ENCODE results near the gene RHBDF1. TPM values are rescaled to one million over a fixed set of nuclear protein-coding genes. Genes with fewer than 3 reads are reported as not detected.

RHBDF1 gene
- total RNA-seq, 1 experiment from 2014 or later = 26.3 TPM

GRCh38 chr16:101586-101985 is 29.2 kb upstream of the RHBDF1 start:
- Histone ChIP-seq H3K27ac (ENCODE audit: low read length) (no peak overlapping the region), H3K79me2 (ENCODE audit: low read length) (no peaks in the 10 kb centered on the region), H4K20me1 (ENCODE audit: low read length) (no peaks in the 10 kb centered on the region), H3K4me1 (ENCODE audit: insufficient read depth, low read length) (no peaks in the 10 kb centered on the region), H3K4me2 (ENCODE audit: low read length) (no peak overlapping the region), H3K9ac (ENCODE audit: low read length) (no peak overlapping the region), H3K4me3 (ENCODE audit: low read length) (no peak overlapping the region), H3K9me3 (ENCODE audit: low read length) (no peaks in the 10 kb centered on the region), H3F3A (ENCODE audit: low read length, unreplicated experiment) (no peaks in the 10 kb centered on the region), H3K9me2 (replicated peaks; ENCODE audit: low read length) (no peaks in the 10 kb centered on the region), H3K36me3 (ENCODE audit: low read depth, low read length) (peaks cover 3% of the 10 kb centered on the region; the same call in 1 of the 2 replicates), H2AFZ (ENCODE audit: low read length) (no peak overlapping the region), H3K27me3 (ENCODE audit: low read length) (no peaks in the 10 kb centered on the region)
- ATAC-seq (no peak), DNase-seq (no peak)
- intact Hi-C loops (cut with micrococcal nuclease) = no loop called here
- no TSS peak for BruUV-seq (replicated peaks)
- TF ChIP-seq, protein P1, sequence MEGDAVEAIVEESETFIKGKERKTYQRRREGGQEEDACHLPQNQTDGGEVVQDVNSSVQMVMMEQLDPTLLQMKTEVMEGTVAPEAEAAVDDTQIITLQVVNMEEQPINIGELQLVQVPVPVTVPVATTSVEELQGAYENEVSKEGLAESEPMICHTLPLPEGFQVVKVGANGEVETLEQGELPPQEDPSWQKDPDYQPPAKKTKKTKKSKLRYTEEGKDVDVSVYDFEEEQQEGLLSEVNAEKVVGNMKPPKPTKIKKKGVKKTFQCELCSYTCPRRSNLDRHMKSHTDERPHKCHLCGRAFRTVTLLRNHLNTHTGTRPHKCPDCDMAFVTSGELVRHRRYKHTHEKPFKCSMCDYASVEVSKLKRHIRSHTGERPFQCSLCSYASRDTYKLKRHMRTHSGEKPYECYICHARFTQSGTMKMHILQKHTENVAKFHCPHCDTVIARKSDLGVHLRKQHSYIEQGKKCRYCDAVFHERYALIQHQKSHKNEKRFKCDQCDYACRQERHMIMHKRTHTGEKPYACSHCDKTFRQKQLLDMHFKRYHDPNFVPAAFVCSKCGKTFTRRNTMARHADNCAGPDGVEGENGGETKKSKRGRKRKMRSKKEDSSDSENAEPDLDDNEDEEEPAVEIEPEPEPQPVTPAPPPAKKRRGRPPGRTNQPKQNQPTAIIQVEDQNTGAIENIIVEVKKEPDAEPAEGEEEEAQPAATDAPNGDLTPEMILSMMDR (conservative IDR thresholded peaks at IDR 0.05; ENCODE audit: low read depth, low read length) = no peak
- no peak for TF ChIP-seq EZH2 (IDR thresholded peaks at IDR 0.05; ENCODE audit: low read length, unreplicated experiment)
- TF ChIP-seq EZH2phosphoT487 (IDR thresholded peaks at IDR 0.05; ENCODE audit: borderline replicate concordance, low read length) = no peak
- ChIA-PET POLR2A (ENCODE audit: unreplicated experiment) (no interaction called here), CTCF (no interaction called here)

- intact Hi-C loops (cut with micrococcal nuclease) = no loop called here
- Histone ChIP-seq H3K79me2 (ENCODE audit: low read length) (no peaks in the 10 kb centered on the region), H3K9me3 (ENCODE audit: low read length) (no peaks in the 10 kb centered on the region), H3K4me1 (ENCODE audit: insufficient read depth, low read length) (no peaks in the 10 kb centered on the region), H3K9me2 (replicated peaks; ENCODE audit: low read length) (no peaks in the 10 kb centered on the region), H3F3A (ENCODE audit: low read length, unreplicated experiment) (no peaks in the 10 kb centered on the region), H3K4me3 (ENCODE audit: low read length) (no peak overlapping the region), H3K9ac (ENCODE audit: low read length) (no peak overlapping the region), H3K27ac (ENCODE audit: low read length) (no peak overlapping the region), H3K4me2 (ENCODE audit: low read length) (no peak overlapping the region), H4K20me1 (ENCODE audit: low read length) (no peaks in the 10 kb centered on the region), H3K36me3 (ENCODE audit: low read depth, low read length) (peaks cover 3% of the 10 kb centered on the region; the same call in 1 of the 2 replicates), H3K27me3 (ENCODE audit: low read length) (no peaks in the 10 kb centered on the region), H2AFZ (ENCODE audit: low read length) (no peak overlapping the region)
- CTCF ChIA-PET = no interaction called here
- no peak for DNase-seq
- POLR2A ChIA-PET (ENCODE audit: unreplicated experiment) = no interaction called here
- no TSS peak for BruUV-seq (replicated peaks)
- no peak for ATAC-seq
- TF ChIP-seq, protein P1 (conservative IDR thresholded peaks at IDR 0.05; ENCODE audit: low read depth, low read length) = no peak
- no peak for TF ChIP-seq EZH2phosphoT487 (IDR thresholded peaks at IDR 0.05; ENCODE audit: borderline replicate concordance, low read length)
- no peak for TF ChIP-seq EZH2 (IDR thresholded peaks at IDR 0.05; ENCODE audit: low read length, unreplicated experiment)
These were observed 28.6 kb upstream of the RHBDF1 start for GRCh38 chr16:100989-101388.

- H3K27me3 ChIP-seq (ENCODE audit: low read length) = no peaks in the 10 kb centered on the region
- no peaks in the 10 kb centered on the region for H3K79me2 ChIP-seq (ENCODE audit: low read length)
- no peak overlapping the region for H2AFZ ChIP-seq (ENCODE audit: low read length)
- H3K27ac ChIP-seq (ENCODE audit: low read length) = no peak overlapping the region
- H3K4me3 ChIP-seq (ENCODE audit: low read length) = no peak overlapping the region
- TF ChIP-seq EZH2 (IDR thresholded peaks at IDR 0.05; ENCODE audit: low read length, unreplicated experiment) (no peak), EZH2phosphoT487 (IDR thresholded peaks at IDR 0.05; ENCODE audit: borderline replicate concordance, low read length) (no peak)
- TF ChIP-seq, protein P1 (conservative IDR thresholded peaks at IDR 0.05; ENCODE audit: low read depth, low read length) = no peak
- H3K9me2 ChIP-seq (replicated peaks; ENCODE audit: low read length) = no peaks in the 10 kb centered on the region
- ATAC-seq (no peak), DNase-seq (no peak)
- ChIA-PET CTCF (interaction anchor here (0.7 to 2.5 kb wide), 2 partner anchors 13 to 32 kb away, joined by 3 to 14 read pairs; no protein-coding TSS in a partner anchor), POLR2A (ENCODE audit: unreplicated experiment) (no interaction called here)
- H3K4me1 ChIP-seq (ENCODE audit: insufficient read depth, low read length) = no peaks in the 10 kb centered on the region
- H3F3A ChIP-seq (ENCODE audit: low read length, unreplicated experiment) = no peaks in the 10 kb centered on the region
- H3K9ac ChIP-seq (ENCODE audit: low read length) = no peak overlapping the region
- BruUV-seq (replicated peaks) = no TSS peak
- no peaks in the 10 kb centered on the region for H4K20me1 ChIP-seq (ENCODE audit: low read length)
- no peaks in the 10 kb centered on the region for H3K36me3 ChIP-seq (ENCODE audit: low read depth, low read length)
- intact Hi-C loops (cut with micrococcal nuclease) = no loop called here
- no peak overlapping the region for H3K4me2 ChIP-seq (ENCODE audit: low read length)
- H3K9me3 ChIP-seq (ENCODE audit: low read length) = no peaks in the 10 kb centered on the region
These were observed 25.4 kb upstream of the RHBDF1 start for GRCh38 chr16:97822-98221.
